Astrocyte (in vitro differentiated cells and primary cell): ENCODE data around the gene PAPPA2. TPM values are rescaled to one million over a fixed set of nuclear protein-coding genes. Genes with fewer than 3 reads are reported as not detected.

Experiments
- DNase-seq: peaks from one replicate; pipeline ENCODE4 v3.0.0-alpha.2; 2010; ENCODE audit warnings: low read depth
- FAIRE-seq: peaks from 2 replicates; lab custom pipeline; 2011; peaks lifted over from hg19 to GRCh38; lab: Jason Lieb, UNC
- H2AFZ ChIP-seq: 2 replicates; pipeline ENCODE4 v1.6.0; 2012; ENCODE audit warnings: low read depth, low read length, inconsistent platforms
- H3K27ac ChIP-seq: 2 replicates; pipeline ENCODE4 v1.5.1; 2011; ENCODE audit warnings: low read depth, low read length, inconsistent platforms
- H3K27me3 ChIP-seq: 2 replicates; pipeline ENCODE4 v1.6.0; 2011; ENCODE audit warnings: low read length, inconsistent platforms; ENCODE audit not compliant: insufficient read depth
- H3K36me3 ChIP-seq: 2 replicates; pipeline ENCODE4 v1.5.1; 2011; ENCODE audit warnings: low read length, inconsistent platforms; ENCODE audit not compliant: insufficient read depth
- H3K4me1 ChIP-seq: 2 replicates; pipeline ENCODE4 v1.5.1; 2011; ENCODE audit warnings: low read length, inconsistent platforms; ENCODE audit not compliant: insufficient read depth
- H3K4me2 ChIP-seq: 2 replicates; pipeline ENCODE4 v1.6.0; 2012; ENCODE audit warnings: low read length, inconsistent platforms
- H3K4me3 ChIP-seq: 2 replicates; pipeline ENCODE4 v1.5.1; 2011; ENCODE audit warnings: low read depth, mild to moderate bottlenecking, low read length, inconsistent platforms; ENCODE audit not compliant: insufficient read depth
- H3K79me2 ChIP-seq: 2 replicates; pipeline ENCODE4 v1.6.0; 2012; ENCODE audit warnings: mild to moderate bottlenecking, low read length, inconsistent platforms; ENCODE audit not compliant: insufficient read depth
- H3K9ac ChIP-seq: 2 replicates; pipeline ENCODE4 v1.6.0; 2012; ENCODE audit warnings: mild to moderate bottlenecking, low read length, inconsistent platforms
- H3K9me3 ChIP-seq: 2 replicates; pipeline ENCODE4 v1.5.1; 2012; ENCODE audit warnings: low read depth, mild to moderate bottlenecking, low read length, inconsistent platforms; ENCODE audit not compliant: insufficient read depth
- H4K20me1 ChIP-seq: 2 replicates; pipeline ENCODE4 v1.6.0; 2012; ENCODE audit warnings: low read length, inconsistent platforms; ENCODE audit not compliant: insufficient read depth
- H3K27ac Mint-ChIP-seq: one replicate; pipeline ENCODE4 v1.8.0; 2021; ENCODE audit warnings: mild to moderate bottlenecking, mixed read lengths; ENCODE audit not compliant: unreplicated experiment
- H3K27me3 Mint-ChIP-seq: one replicate; pipeline ENCODE4 v1.8.0; 2021; ENCODE audit warnings: low read depth, mixed read lengths; ENCODE audit not compliant: unreplicated experiment
- H3K36me3 Mint-ChIP-seq: one replicate; pipeline ENCODE4 v1.8.0; 2021; ENCODE audit warnings: low read depth, mixed read lengths; ENCODE audit not compliant: unreplicated experiment
- H3K4me1 Mint-ChIP-seq: one replicate; pipeline ENCODE4 v1.8.0; 2021; ENCODE audit warnings: low read depth, mixed read lengths; ENCODE audit not compliant: unreplicated experiment
- H3K4me3 Mint-ChIP-seq: one replicate; pipeline ENCODE4 v1.8.0; 2021; ENCODE audit warnings: mild to moderate bottlenecking, moderate library complexity, mixed read lengths; ENCODE audit not compliant: unreplicated experiment
- H3K9me3 Mint-ChIP-seq: one replicate; pipeline ENCODE4 v1.8.0; 2021; ENCODE audit warnings: mild to moderate bottlenecking, mixed read lengths; ENCODE audit not compliant: unreplicated experiment
- CTCF ChIP-seq: IDR thresholded peaks from 2 replicates; pipeline ENCODE4 v1.5.1; 2011; ENCODE audit warnings: low read depth, mild to moderate bottlenecking, inconsistent platforms, low read length, moderate library complexity; ENCODE audit not compliant: insufficient read depth
- EZH2 ChIP-seq: IDR thresholded peaks from 2 replicates; pipeline ENCODE4 v1.6.1; 2012; ENCODE audit warnings: mild to moderate bottlenecking, low read length, inconsistent platforms; ENCODE audit not compliant: insufficient read depth
- total RNA-seq: library from RNA; stranded (reverse); gene quantifications from 2 replicates; pipeline ENCODE4 v1.2.1, GENCODE V29; 2021

PAPPA2 gene
- total RNA-seq, 1 donor from 2014 or later: 19.0 TPM

GRCh38 chr1:176847052-176847451 is 384.1 kb downstream of the PAPPA2 start:
- Mint-ChIP-seq H3K4me3 (no peak overlapping the region), H3K9me3 (no peaks in the 10 kb centered on the region), H3K4me1 (peaks cover 1% of the 10 kb centered on the region), H3K27ac (no peak overlapping the region), H3K27me3 (peaks cover 5% of the 10 kb centered on the region), H3K36me3 (no peaks in the 10 kb centered on the region)
- H2AFZ ChIP-seq: no peak overlapping the region
- H3K36me3 ChIP-seq: no peaks in the 10 kb centered on the region
- H3K4me1 ChIP-seq: no peaks in the 10 kb centered on the region
- no peak overlapping the region for H3K9ac ChIP-seq
- H3K9me3 ChIP-seq: no peaks in the 10 kb centered on the region
- TF ChIP-seq EZH2 (no peak), CTCF (no peak)
- no peaks in the 10 kb centered on the region for H3K27me3 ChIP-seq
- no peak overlapping the region for H3K27ac ChIP-seq
- FAIRE-seq (no peak), DNase-seq (no peak)
- no peak overlapping the region for H3K4me3 ChIP-seq
- no peaks in the 10 kb centered on the region for H4K20me1 ChIP-seq
- no peak overlapping the region for H3K4me2 ChIP-seq
- no peaks in the 10 kb centered on the region for H3K79me2 ChIP-seq

DNA sequence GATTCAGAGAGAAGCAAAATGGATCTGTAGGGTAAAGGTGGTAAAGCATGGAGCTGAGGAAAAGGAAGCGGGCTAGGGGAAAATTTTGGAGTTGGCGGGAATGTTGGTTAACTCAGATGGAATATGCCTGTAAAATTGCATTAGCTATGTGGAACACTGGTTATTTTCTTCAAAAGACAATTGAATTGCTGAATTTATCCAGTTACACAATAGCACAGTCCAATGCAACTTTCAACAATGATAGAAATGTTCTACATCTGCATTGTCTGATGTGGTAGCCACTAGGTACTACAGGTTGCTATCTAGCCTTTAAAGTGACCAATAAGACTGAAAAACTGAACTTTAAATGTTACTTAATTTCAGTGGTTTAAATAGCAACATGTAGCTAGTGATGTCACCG is 386.3 kb downstream of the PAPPA2 start:
- Mint-ChIP-seq H3K27me3 (peaks cover 7% of the 10 kb centered on the region), H3K36me3 (no peaks in the 10 kb centered on the region), H3K4me1 (peaks cover under 1% of the 10 kb centered on the region), H3K4me3 (no peak overlapping the region), H3K9me3 (no peaks in the 10 kb centered on the region), H3K27ac (no peak overlapping the region)
- FAIRE-seq: no peak
- no peak for TF ChIP-seq CTCF
- no peak for TF ChIP-seq EZH2
- no peak overlapping the region for H3K27ac ChIP-seq
- H3K4me2 ChIP-seq: no peak overlapping the region
- no peaks in the 10 kb centered on the region for H3K79me2 ChIP-seq
- no peaks in the 10 kb centered on the region for H4K20me1 ChIP-seq
- H3K4me1 ChIP-seq: no peaks in the 10 kb centered on the region
- H3K9ac ChIP-seq: no peak overlapping the region
- H3K9me3 ChIP-seq: no peaks in the 10 kb centered on the region
- no peak overlapping the region for H2AFZ ChIP-seq
- H3K27me3 ChIP-seq: no peaks in the 10 kb centered on the region
- H3K4me3 ChIP-seq: no peak overlapping the region
- no peak for DNase-seq
- no peaks in the 10 kb centered on the region for H3K36me3 ChIP-seq

DNA sequence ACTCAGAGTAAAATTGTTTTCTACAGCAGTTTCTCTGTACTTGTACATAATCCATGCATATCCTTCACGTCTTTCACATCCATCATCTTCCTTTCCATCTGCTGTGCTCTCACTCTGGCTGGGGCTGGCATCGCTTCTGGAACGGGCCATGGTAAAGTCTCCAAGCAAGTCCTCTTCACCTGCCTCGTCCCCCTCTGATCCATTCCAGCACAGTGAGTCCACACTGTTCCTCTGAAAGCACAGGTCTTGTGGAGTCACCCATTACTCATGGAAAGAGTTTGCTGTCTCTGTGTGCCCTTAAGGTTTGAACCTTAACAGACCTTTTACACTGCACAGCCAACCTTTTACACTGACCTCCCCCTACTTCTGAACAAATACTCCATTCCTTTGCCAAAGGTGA is 387.9 kb downstream of the PAPPA2 start:
- H3K4me2 ChIP-seq: no peak overlapping the region
- peaks cover 1% of the 10 kb centered on the region for H3K4me1 Mint-ChIP-seq
- no peaks in the 10 kb centered on the region for H4K20me1 ChIP-seq
- no peaks in the 10 kb centered on the region for H3K36me3 Mint-ChIP-seq
- FAIRE-seq (no peak), DNase-seq (no peak)
- no peaks in the 10 kb centered on the region for H3K4me1 ChIP-seq
- no peak overlapping the region for H3K27ac Mint-ChIP-seq
- H3K27me3 ChIP-seq: no peaks in the 10 kb centered on the region
- no peaks in the 10 kb centered on the region for H3K9me3 ChIP-seq
- H3K79me2 ChIP-seq: no peaks in the 10 kb centered on the region
- TF ChIP-seq CTCF: no peak
- TF ChIP-seq EZH2: no peak
- no peaks in the 10 kb centered on the region for H3K36me3 ChIP-seq
- H3K4me3 Mint-ChIP-seq: no peak overlapping the region
- H3K27me3 Mint-ChIP-seq: peaks cover 4% of the 10 kb centered on the region
- H2AFZ ChIP-seq: no peak overlapping the region
- no peaks in the 10 kb centered on the region for H3K9me3 Mint-ChIP-seq
- H3K4me3 ChIP-seq: no peak overlapping the region
- no peak overlapping the region for H3K9ac ChIP-seq
- no peak overlapping the region for H3K27ac ChIP-seq
